Activated naive CD4-positive, alpha-beta T cell treated with anti-CD3 and anti-CD28 coated beads, Interleukin-2, amount 50 U/mL, for 72 hours (primary cell): Measurements from ENCODE around the gene DEFB131B. TPM values are rescaled to one million over a fixed set of nuclear protein-coding genes. Genes with fewer than 3 reads are reported as not detected.
A peak's percentile ranks its signal among the peaks of the same experiment; 100 is the strongest.
"Not testable (repeated sequence)": the region's sequence is repeated elsewhere in the genome, so short reads cannot be mapped to it uniquely, and the experiment has no call there.

Experiments used
- ATAC-seq, 2 donors: fragments of 150-1000 bp; cut with Tn5 transposase; 2 replicates each; pipeline ENCODE4 v1.10.0; 2021; ENCODE audit warnings: mild to moderate bottlenecking in 2 of 2, moderate library complexity in 2 of 2
- DNase-seq, 2 donors: peaks; one replicate each; pipeline ENCODE4 v3.0.0; 2021 to 2022; ENCODE audit warnings: low spot score in 2 of 2
- H3K27ac Mint-ChIP-seq, 2 donors: one replicate each; pipeline ENCODE4 v1.8.0; 2022; ENCODE audit warnings: mild to moderate bottlenecking in 2 of 2, mixed read lengths in 2 of 2
- H3K36me3 Mint-ChIP-seq, 2 donors: one replicate each; pipeline ENCODE4 v1.8.0; 2022; ENCODE audit warnings: mixed read lengths in 2 of 2
- H3K9me3 Mint-ChIP-seq, 2 donors: one replicate each; pipeline ENCODE4 v1.8.0; 2022; ENCODE audit warnings: mixed read lengths in 2 of 2
- total RNA-seq, 2 donors: library from RNA; stranded (reverse); gene quantifications; one replicate each; pipeline ENCODE4 v1.2.3, GENCODE V29; 2022

The DEFB131B gene
- total RNA-seq, 2 donors from 2014 or later: not detected

- not testable (repeated sequence) for H3K36me3 Mint-ChIP-seq, ATAC-seq, H3K9me3 Mint-ChIP-seq, DNase-seq, H3K27ac Mint-ChIP-seq
Measured at GRCh38 chr11:71889181-71889872, 11.1 kb downstream of the DEFB131B start.

- Mint-ChIP-seq H3K27ac (no peak overlapping the region), H3K9me3 (no peaks in the 10 kb centered on the region), H3K36me3 (peaks cover 14 to 34% of the 10 kb centered on the region in 2 donors)
- no peak for DNase-seq
- ATAC-seq: no peak
Measured at GRCh38 chr11:71895961-71896360, 17.7 kb downstream of the DEFB131B start.

GRCh38 chr11:71901137-71901536 lies 22.9 kb downstream of the DEFB131B start:
- not testable (repeated sequence) for DNase-seq, H3K9me3 Mint-ChIP-seq, ATAC-seq
- Mint-ChIP-seq H3K27ac (peak overlapping the region in 1 of 2 donors; percentile 33), H3K36me3 (peaks cover 7 to 30% of the 10 kb centered on the region in 2 donors)

- H3K36me3 Mint-ChIP-seq: peaks cover 11 to 12% of the 10 kb centered on the region in 2 donors
- H3K27ac Mint-ChIP-seq: peak overlapping the region in 1 of 2 donors; percentile 83
- no peaks in the 10 kb centered on the region for H3K9me3 Mint-ChIP-seq
- ATAC-seq (no peak), DNase-seq (no peak)
Measured at GRCh38 chr11:71908218-71908617, 30.0 kb downstream of the DEFB131B start.

- H3K36me3 Mint-ChIP-seq: peaks cover 5 to 23% of the 10 kb centered on the region in 2 donors
- not testable (repeated sequence) for H3K9me3 Mint-ChIP-seq, DNase-seq, ATAC-seq
- peak overlapping the region; percentile 18 to 44 for H3K27ac Mint-ChIP-seq
Measured at GRCh38 chr11:71910775-71911174, 32.5 kb downstream of the DEFB131B start.

- Mint-ChIP-seq H3K27ac (peak overlapping the region; percentile 31 to 57), H3K36me3 (peaks cover 5 to 26% of the 10 kb centered on the region in 2 donors)
- DNase-seq: peak; percentile 68 to 71
- ATAC-seq, H3K9me3 Mint-ChIP-seq: not testable (repeated sequence)
Measured at GRCh38 chr11:71911321-71911985, 33.2 kb downstream of the DEFB131B start.

GRCh38 chr11:71911986-71912340 lies 33.7 kb downstream of the DEFB131B start:
- H3K36me3 Mint-ChIP-seq: peaks cover 5 to 26% of the 10 kb centered on the region in 2 donors
- not testable (repeated sequence) for ATAC-seq
- peak overlapping the region; percentile 23 to 31 for H3K27ac Mint-ChIP-seq

GRCh38 chr11:71913756-71914526 lies 35.7 kb downstream of the DEFB131B start:
- no peak for DNase-seq
- H3K27ac Mint-ChIP-seq: peak overlapping the region; percentile 73 to 92
- peaks cover 15 to 20% of the 10 kb centered on the region in 2 donors for H3K36me3 Mint-ChIP-seq
- no peaks in the 10 kb centered on the region for H3K9me3 Mint-ChIP-seq
- no peak for ATAC-seq

More at GRCh38 chr11:71911986-71912340, 33.7 kb downstream of the DEFB131B start:
- DNase-seq, H3K9me3 Mint-ChIP-seq: not testable (repeated sequence)

- Mint-ChIP-seq H3K9me3 (no peaks in the 10 kb centered on the region), H3K36me3 (peaks cover 15 to 20% of the 10 kb centered on the region in 2 donors), H3K27ac (peak overlapping the region; percentile 73 to 92)
- ATAC-seq (peak; percentile 54 to 96), DNase-seq (no peak)
Measured at GRCh38 chr11:71914617-71915189, 36.5 kb downstream of the DEFB131B start.

- H3K27ac Mint-ChIP-seq: no peak overlapping the region
- ATAC-seq (no peak), DNase-seq (no peak)
- H3K36me3 Mint-ChIP-seq: peaks cover 14 to 15% of the 10 kb centered on the region in 2 donors
- no peaks in the 10 kb centered on the region for H3K9me3 Mint-ChIP-seq
Measured at GRCh38 chr11:71917646-71918140, 39.4 kb downstream of the DEFB131B start.

- peak within 1 kb of the TSS; percentile 98 to 100 for H3K27ac Mint-ChIP-seq
- no peaks in the 10 kb centered on the region for H3K9me3 Mint-ChIP-seq
- DNase-seq: peak; percentile 66 to 82
- H3K36me3 Mint-ChIP-seq: peaks cover 22 to 33% of the 10 kb centered on the region in 2 donors
- peak; percentile 78 to 84 for ATAC-seq
Measured at GRCh38 chr11:71927820-71928736, 49.8 kb downstream of the DEFB131B start, which contains the start of gene XNDC1N. TSS of gene XNDC1N (minus strand) at chr11:71928594. CDS start at chr11:71923353, 5,241 bp downstream.

- DNase-seq: peak; percentile 95 to 97
- peaks cover 22 to 33% of the 10 kb centered on the region in 2 donors for H3K36me3 Mint-ChIP-seq
- H3K9me3 Mint-ChIP-seq: no peaks in the 10 kb centered on the region
- peak; percentile 93 to 94 for ATAC-seq
- H3K27ac Mint-ChIP-seq: peak within 1 kb of the TSS; percentile 98 to 100
Measured at GRCh38 chr11:71928737-71929443, 50.6 kb downstream of the DEFB131B start, which contains the start of gene RNF121. TSS of gene RNF121 (plus strand) at chr11:71929046. CDS start at chr11:71929062, 16 bp downstream.

- DNase-seq: no peak
- Mint-ChIP-seq H3K9me3 (no peaks in the 10 kb centered on the region), H3K27ac (peak overlapping the region; percentile 98 to 100), H3K36me3 (peaks cover 22 to 33% of the 10 kb centered on the region in 2 donors)
- ATAC-seq: no peak
Measured at GRCh38 chr11:71929491-71929890, 51.2 kb downstream of the DEFB131B start.

GRCh38 chr11:71930556-71931244 lies 52.4 kb downstream of the DEFB131B start:
- H3K36me3 Mint-ChIP-seq: peaks cover 17 to 26% of the 10 kb centered on the region in 2 donors
- DNase-seq (no peak), ATAC-seq (no peak)
- peak overlapping the region; percentile 75 to 98 for H3K27ac Mint-ChIP-seq
- no peaks in the 10 kb centered on the region for H3K9me3 Mint-ChIP-seq
